Measurements from ENCODE around the gene DGKB. TPM values are rescaled to one million over a fixed set of nuclear protein-coding genes. Genes with fewer than 3 reads are reported as not detected.

DGKB gene
- total RNA-seq, 4 donors from 2014 or later: 0.07 to 0.95 (median 0.34) TPM

GRCh38 chr7:14806891-14807290, 95.7 kb downstream of the DGKB start:
- H3K27ac ChIP-seq: no peak overlapping the region
- no peak overlapping the region for H3K4me3 ChIP-seq
- no peak for ATAC-seq
- no peaks in the 10 kb centered on the region for H3K36me3 ChIP-seq
- DNase-seq: no peak
- no peaks in the 10 kb centered on the region for H3K4me1 ChIP-seq
- no peaks in the 10 kb centered on the region for H3K9me3 ChIP-seq
- in situ Hi-C loops (cut with MboI; ENCODE audit: low sequenced_read_pairs in 4 of 4) (no loop called here), intact Hi-C loops (cut with DNase I; ENCODE audit: low total_unique reads) (no loop called here)
- TF ChIP-seq POLR2A (IDR thresholded peaks at IDR 0.05) (no peak), CTCF (IDR thresholded peaks at IDR 0.05 in 4 of 5, conservative IDR thresholded peaks at IDR 0.05 in 1 of 5) (no peak)
- H3K27me3 ChIP-seq: no peaks in the 10 kb centered on the region

GRCh38 chr7:14805105-14805719, 97.3 kb downstream of the DGKB start:
- ATAC-seq (no peak), DNase-seq (no peak)
- Histone ChIP-seq H3K4me1 (no peaks in the 10 kb centered on the region), H3K4me3 (no peak overlapping the region), H3K36me3 (no peaks in the 10 kb centered on the region), H3K27me3 (no peaks in the 10 kb centered on the region), H3K27ac (no peak overlapping the region), H3K9me3 (no peaks in the 10 kb centered on the region)
- in situ Hi-C loops (cut with MboI; ENCODE audit: low sequenced_read_pairs in 4 of 4): no loop called here
- intact Hi-C loops (cut with DNase I; ENCODE audit: low total_unique reads): no loop called here
- TF ChIP-seq POLR2A (IDR thresholded peaks at IDR 0.05) (no peak), CTCF (IDR thresholded peaks at IDR 0.05 in 4 of 5, conservative IDR thresholded peaks at IDR 0.05 in 1 of 5) (no peak)

- intact Hi-C loops (cut with DNase I; ENCODE audit: low total_unique reads): no loop called here
- no peaks in the 10 kb centered on the region for H3K36me3 ChIP-seq
- H3K4me3 ChIP-seq: no peak overlapping the region
- peak in 1 of 2 donors; percentile 78 for DNase-seq
- no peaks in the 10 kb centered on the region for H3K27me3 ChIP-seq
- H3K4me1 ChIP-seq: no peaks in the 10 kb centered on the region
- ATAC-seq: peak; percentile 69 to 99
- peak overlapping the region in 2 of 4 donors; percentile 65 to 67 for H3K27ac ChIP-seq
- TF ChIP-seq CTCF (IDR thresholded peaks at IDR 0.05 in 4 of 5, conservative IDR thresholded peaks at IDR 0.05 in 1 of 5) (no peak), POLR2A (IDR thresholded peaks at IDR 0.05) (no peak)
- in situ Hi-C loops (cut with MboI; ENCODE audit: low sequenced_read_pairs in 4 of 4): no loop called here
- no peaks in the 10 kb centered on the region for H3K9me3 ChIP-seq
These were observed 101.9 kb downstream of the DGKB start for GRCh38 chr7:14800664-14801063.

GRCh38 chr7:14793151-14793550, 109.4 kb downstream of the DGKB start:
- intact Hi-C loops (cut with DNase I; ENCODE audit: low total_unique reads): no loop called here
- ATAC-seq: no peak

More at GRCh38 chr7:14793151-14793550, 109.4 kb downstream of the DGKB start:
- no peak for DNase-seq
- Histone ChIP-seq H3K4me1 (no peaks in the 10 kb centered on the region), H3K27ac (no peak overlapping the region), H3K4me3 (no peak overlapping the region), H3K36me3 (no peaks in the 10 kb centered on the region), H3K27me3 (no peaks in the 10 kb centered on the region), H3K9me3 (no peaks in the 10 kb centered on the region)
- in situ Hi-C loops (cut with MboI; ENCODE audit: low sequenced_read_pairs in 4 of 4): no loop called here
- TF ChIP-seq POLR2A (IDR thresholded peaks at IDR 0.05) (no peak), CTCF (IDR thresholded peaks at IDR 0.05 in 4 of 5, conservative IDR thresholded peaks at IDR 0.05 in 1 of 5) (no peak)
